GM21737 (cell line): ENCODE data around the gene BRS3.
A peak's percentile ranks its signal among the peaks of the same experiment; 100 is the strongest.

Experiments
- ATAC-seq: cut with Tn5 transposase; IDR thresholded peaks from one replicate; pipeline ENCODE4 v1.9.1; 2021; ENCODE audit warnings: mild to moderate bottlenecking, moderate library complexity; ENCODE audit not compliant: unreplicated experiment

Gene BRS3

DNA sequence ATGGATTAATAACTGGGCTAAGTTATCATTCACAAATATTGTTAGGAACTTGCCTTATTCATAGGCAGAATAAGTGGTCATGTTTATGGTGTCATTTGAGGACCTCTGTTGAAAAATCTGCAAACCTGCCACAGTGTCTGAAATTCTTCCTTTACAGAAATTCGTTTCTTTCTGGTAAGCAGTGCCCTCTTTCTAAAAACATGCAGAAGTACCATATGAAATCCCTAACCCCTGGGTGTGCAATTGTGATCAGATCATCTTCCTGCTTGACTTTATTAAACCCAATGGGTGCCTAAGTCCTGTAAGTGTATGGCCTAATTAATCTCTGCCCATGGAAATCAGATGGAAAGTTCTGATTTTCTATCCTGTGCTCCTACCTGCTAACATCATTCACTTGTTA is 5.3 kb downstream of the BRS3 start:
- ATAC-seq, result no peak

GRCh38 chrX:136495043-136495442 is 7.3 kb downstream of the BRS3 start:
- no peak for ATAC-seq

DNA sequence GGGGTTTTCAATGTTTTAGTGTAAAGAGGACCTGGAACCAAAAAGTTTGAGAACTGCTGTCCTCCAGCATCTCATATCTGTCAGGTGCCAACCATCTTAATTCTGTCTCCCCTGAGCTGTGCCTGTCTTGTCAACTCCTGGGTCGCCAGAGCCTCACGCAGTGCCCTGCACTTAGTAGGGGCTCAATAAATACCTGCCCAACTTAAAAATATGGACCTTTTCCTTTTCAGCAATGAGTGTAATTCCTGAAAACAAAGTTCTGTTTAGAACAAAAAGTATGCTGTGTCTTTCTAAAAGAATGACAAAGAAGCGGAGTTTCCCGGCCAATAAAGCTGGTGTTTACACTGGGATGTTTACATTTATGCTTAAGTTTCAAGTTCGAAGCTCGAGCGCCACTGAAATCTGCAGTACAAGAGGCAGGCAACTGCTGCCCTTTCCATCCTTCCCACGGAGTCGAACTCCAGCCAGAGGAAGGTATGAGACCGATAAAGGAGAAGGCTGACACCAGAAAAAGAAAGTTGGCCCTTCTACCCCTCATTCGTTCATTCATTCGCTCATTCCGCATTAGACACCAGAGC is 8.5 kb downstream of the BRS3 start:
- no peak for ATAC-seq

- peak; percentile 84 for ATAC-seq
These were observed 9.2 kb downstream of the BRS3 start for GRCh38 chrX:136496764-136497555.

DNA sequence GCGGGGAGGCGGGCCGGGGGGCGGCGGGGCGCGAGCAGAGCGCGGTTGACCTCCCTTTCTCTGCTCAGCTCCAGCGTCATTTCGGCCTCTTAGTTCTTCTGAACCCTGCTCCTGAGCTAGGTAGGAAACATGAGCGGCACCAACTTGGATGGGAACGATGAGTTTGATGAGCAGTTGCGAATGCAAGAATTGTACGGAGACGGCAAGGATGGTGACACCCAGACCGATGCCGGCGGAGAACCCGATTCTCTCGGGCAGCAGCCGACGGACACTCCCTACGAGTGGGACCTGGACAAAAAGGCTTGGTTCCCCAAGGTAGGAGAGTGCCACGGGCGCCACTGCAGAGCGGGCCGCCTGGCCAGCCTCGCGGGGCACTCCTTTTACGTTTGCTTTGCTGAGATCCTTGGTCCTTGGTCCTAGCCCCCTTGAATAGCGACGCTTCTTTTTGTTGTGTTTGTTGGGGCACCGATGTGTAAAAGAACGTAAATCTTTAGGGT is 9.9 kb downstream of the BRS3 start, which contains the start of gene HTATSF1:
Gene HTATSF1, plus strand, starts transcription at position 37 of the 497 bp plus-strand sequence. Its CDS starts 93 bp downstream, at position 130.
- ATAC-seq, result peak; percentile 15

GRCh38 chrX:136519069-136519468 is 31.3 kb downstream of the BRS3 start:
- ATAC-seq, result no peak

DNA sequence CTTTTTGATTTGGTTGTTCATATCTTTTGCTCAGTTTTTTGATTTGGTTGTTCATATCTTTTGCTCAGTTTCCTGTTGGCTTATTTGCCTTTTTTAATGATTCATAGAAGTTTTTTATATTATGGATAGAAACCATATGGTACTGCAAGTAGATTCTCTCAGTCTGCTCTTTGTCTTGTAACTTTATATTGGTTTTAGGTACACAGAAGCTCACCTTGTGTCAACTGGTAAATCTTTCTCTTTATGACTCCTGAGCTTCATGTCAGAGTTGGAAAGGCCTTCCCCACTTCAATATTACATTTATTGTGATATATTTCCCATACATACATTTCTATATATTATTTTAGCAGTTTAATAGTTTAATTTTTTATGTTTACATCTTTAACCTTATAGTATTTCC is 36.0 kb downstream of the BRS3 start:
- ATAC-seq, result no peak

GRCh38 chrX:136525738-136526606 is 38.2 kb downstream of the BRS3 start:
- ATAC-seq, result no peak

DNA sequence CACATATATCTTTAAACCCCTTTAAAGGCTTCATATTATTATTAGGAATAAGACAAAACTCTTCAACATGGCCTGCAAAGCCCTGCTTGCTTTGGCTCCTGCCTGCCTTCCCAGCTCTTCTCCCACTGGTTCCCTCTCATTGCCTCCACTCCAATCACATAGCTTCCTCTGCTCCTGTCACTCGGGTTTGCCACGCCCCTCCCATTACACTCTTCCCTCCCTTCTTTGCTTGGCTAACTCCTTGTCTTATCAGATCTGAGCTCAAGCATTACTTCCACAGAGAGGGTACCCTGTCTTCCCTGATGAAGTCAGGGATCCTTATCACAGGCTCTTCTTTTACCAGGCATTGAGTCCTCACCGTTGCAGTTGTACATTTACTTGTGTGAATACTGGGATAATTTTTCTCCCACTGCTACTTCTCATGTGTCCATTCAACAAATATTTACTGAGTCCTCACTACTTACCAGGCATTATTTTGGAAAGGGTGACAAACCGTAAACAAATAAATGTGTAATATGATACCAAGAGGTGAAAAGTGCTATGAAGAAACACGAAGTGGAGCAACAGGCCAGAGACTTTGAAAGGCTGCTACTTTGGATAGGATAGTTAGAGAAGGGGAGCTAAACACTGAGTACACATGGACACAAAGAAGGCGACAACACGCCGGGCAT is 41.0 kb downstream of the BRS3 start:
- ATAC-seq, result no peak

- ATAC-seq, result no peak
These were observed 42.0 kb downstream of the BRS3 start for GRCh38 chrX:136529795-136530194.

- ATAC-seq, result no peak
These were observed 44.2 kb downstream of the BRS3 start, which contains the start of gene VGLL1 for GRCh38 chrX:136531951-136532350. Gene VGLL1 (plus strand): TSS chrX:136532215. CDS start chrX:136536021, 3,806 bp downstream.

DNA sequence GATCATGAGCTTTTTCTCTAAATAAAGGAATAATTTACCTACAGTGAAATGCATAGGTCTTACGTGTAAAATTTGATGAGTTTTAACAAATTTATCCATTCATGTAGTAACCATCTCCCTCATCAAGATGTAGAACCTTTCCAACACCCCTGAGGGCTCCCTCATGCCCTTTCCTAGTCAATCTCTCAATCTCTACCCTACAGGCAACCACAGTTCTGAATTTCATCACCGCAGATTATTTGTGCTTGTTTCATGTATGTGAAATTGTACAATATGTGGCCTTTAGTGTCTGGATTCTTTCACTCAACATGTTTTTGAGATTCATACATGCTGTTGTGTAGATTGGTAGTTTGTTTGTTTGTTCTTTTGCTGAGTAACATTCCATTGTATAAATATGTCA is 46.4 kb downstream of the BRS3 start:
- ATAC-seq, result no peak

GRCh38 chrX:136538811-136539210 is 51.1 kb downstream of the BRS3 start:
- ATAC-seq, result no peak

- ATAC-seq, result no peak
These were observed 52.5 kb downstream of the BRS3 start for GRCh38 chrX:136540226-136540625.

- no peak for ATAC-seq
These were observed 53.5 kb downstream of the BRS3 start for GRCh38 chrX:136541294-136541693.

- no peak for ATAC-seq
These were observed 54.5 kb downstream of the BRS3 start for GRCh38 chrX:136542281-136542680.
